H7 (cell line): ENCODE data around the gene ELF1. TPM values are rescaled to one million over a fixed set of nuclear protein-coding genes. Genes with fewer than 3 reads are reported as not detected.
A peak's percentile ranks its signal among the peaks of the same experiment; 100 is the strongest.

Source experiments
- DNase-seq: peaks from one replicate; pipeline ENCODE4 v3.0.0; 2012
- H3K27me3 ChIP-seq: 2 replicates; pipeline ENCODE4 v1.6.0; 2011; ENCODE audit warnings: mild to moderate bottlenecking, low read length; ENCODE audit not compliant: control insufficient read depth, insufficient read depth
- H3K36me3 ChIP-seq: replicated peaks from 2 replicates; pipeline ENCODE4 v1.5.1; 2011; ENCODE audit warnings: low read length; ENCODE audit not compliant: control insufficient read depth, insufficient read depth
- H3K4me3 ChIP-seq: 2 replicates; pipeline ENCODE4 v1.5.1; 2011; ENCODE audit warnings: low read depth, mild to moderate bottlenecking, control low read depth, low read length, moderate library complexity; ENCODE audit not compliant: insufficient read depth
- total RNA-seq: library from RNA; depleted of rRNA; stranded (reverse); fragments of >200 nt; shearing (Covaris generic); gene quantifications from 2 replicates; pipeline ENCODE4 v1.2.3, GENCODE V29; 2014; rRNA removed

The ELF1 gene
- 18.6 and 19.1 TPM in 2 replicates for total RNA-seq

- DNase-seq = no peak
- H3K27me3 ChIP-seq = no peaks in the 10 kb centered on the region
- no peak within 1 kb of the TSS for H3K4me3 ChIP-seq
- no peaks in the 10 kb centered on the region for H3K36me3 ChIP-seq
Measured at GRCh38 chr13:41019011-41019487, at the start of gene ELF1. TSS of gene ELF1 (minus strand) at chr13:41019316. CDS start at chr13:40982054, 37,262 bp downstream.

- no peaks in the 10 kb centered on the region for H3K27me3 ChIP-seq
- DNase-seq = no peak
- no peak overlapping the region for H3K4me3 ChIP-seq
- H3K36me3 ChIP-seq = peaks cover 12% of the 10 kb centered on the region
Measured at GRCh38 chr13:41065078-41065477, 46.0 kb upstream of the ELF1 start.

- H3K36me3 ChIP-seq = peaks cover 11% of the 10 kb centered on the region
- DNase-seq = no peak
- H3K4me3 ChIP-seq = no peak overlapping the region
- H3K27me3 ChIP-seq = no peaks in the 10 kb centered on the region
Measured at GRCh38 chr13:41064493-41064892, 45.4 kb upstream of the ELF1 start.

- DNase-seq = no peak
Measured at GRCh38 chr13:41061914-41062837, 43.1 kb upstream of the ELF1 start.

GRCh38 chr13:41061075-41061913, 42.2 kb upstream of the ELF1 start, which contains the start of gene WBP4:
TSS of gene WBP4 (plus strand) at chr13:41061509. CDS start at chr13:41061674, 165 bp downstream.
- Histone ChIP-seq H3K27me3 (no peaks in the 10 kb centered on the region), H3K4me3 (peak within 1 kb of the TSS; percentile 87), H3K36me3 (peaks cover 5% of the 10 kb centered on the region)
- peak; percentile 92 for DNase-seq

More at GRCh38 chr13:41061914-41062837, 43.1 kb upstream of the ELF1 start:
- Histone ChIP-seq H3K27me3 (no peaks in the 10 kb centered on the region), H3K36me3 (peaks cover 5% of the 10 kb centered on the region), H3K4me3 (peak overlapping the region; percentile 87)

- Histone ChIP-seq H3K36me3 (peaks cover 5% of the 10 kb centered on the region), H3K4me3 (peak overlapping the region; percentile 87), H3K27me3 (no peaks in the 10 kb centered on the region)
- DNase-seq = peak; percentile 77
Measured at GRCh38 chr13:41060724-41061074, 41.6 kb upstream of the ELF1 start.

- peak overlapping the region; percentile 87 for H3K4me3 ChIP-seq
- DNase-seq = peak; percentile 89
- H3K27me3 ChIP-seq = no peaks in the 10 kb centered on the region
- H3K36me3 ChIP-seq = peaks cover 3% of the 10 kb centered on the region
Measured at GRCh38 chr13:41060082-41060723, 41.1 kb upstream of the ELF1 start.

- H3K27me3 ChIP-seq = no peaks in the 10 kb centered on the region
- H3K4me3 ChIP-seq = peak overlapping the region; percentile 87
- DNase-seq = no peak
- no peaks in the 10 kb centered on the region; the same call in none of the 2 replicates for H3K36me3 ChIP-seq
Measured at GRCh38 chr13:41059456-41060081, 40.5 kb upstream of the ELF1 start.

GRCh38 chr13:41058295-41059070, 39.4 kb upstream of the ELF1 start:
- no peak overlapping the region for H3K4me3 ChIP-seq
- no peaks in the 10 kb centered on the region for H3K27me3 ChIP-seq
- DNase-seq = no peak
- no peaks in the 10 kb centered on the region for H3K36me3 ChIP-seq

GRCh38 chr13:41056826-41057711, 38.0 kb upstream of the ELF1 start:
- Histone ChIP-seq H3K27me3 (no peaks in the 10 kb centered on the region), H3K4me3 (no peak overlapping the region), H3K36me3 (no peaks in the 10 kb centered on the region)
- DNase-seq = no peak

GRCh38 chr13:41056194-41056593, 37.1 kb upstream of the ELF1 start:
- no peaks in the 10 kb centered on the region for H3K27me3 ChIP-seq
- no peaks in the 10 kb centered on the region for H3K36me3 ChIP-seq
- H3K4me3 ChIP-seq = no peak overlapping the region
- no peak for DNase-seq

GRCh38 chr13:41054919-41055619, 36.0 kb upstream of the ELF1 start:
- peak; percentile 48 for DNase-seq
- no peaks in the 10 kb centered on the region for H3K27me3 ChIP-seq
- no peak overlapping the region for H3K4me3 ChIP-seq
- no peaks in the 10 kb centered on the region for H3K36me3 ChIP-seq
